Glomerular endothelial cell (primary cell): Measurements from ENCODE around the gene FUBP1. TPM values are rescaled to one million over a fixed set of nuclear protein-coding genes. Genes with fewer than 3 reads are reported as not detected.
"Not testable (repeated sequence)": the region's sequence is repeated elsewhere in the genome, so short reads cannot be mapped to it uniquely, and the experiment has no call there.

Source experiments
- DNase-seq: peaks from one replicate; pipeline ENCODE4 v3.0.0-alpha.2; 2011; ENCODE audit warnings: low read depth, low spot score; ENCODE audit errors: extremely low read depth
- total RNA-seq: library from RNA; depleted of rRNA; stranded (reverse); fragments of >200 nt; gene quantifications from 2 replicates; pipeline ENCODE4 v1.2.3, GENCODE V29; 2015

The FUBP1 gene
- total RNA-seq, 1 donor from 2014 or later: 108 TPM

- DNase-seq: no peak
Observed at GRCh38 chr1:77989744-77990143, 10.9 kb upstream of the FUBP1 start.

- DNase-seq: no peak
Observed at GRCh38 chr1:77987919-77988318, 9.0 kb upstream of the FUBP1 start.

GRCh38 chr1:77986810-77987209, 7.9 kb upstream of the FUBP1 start:
- DNase-seq: no peak

- no peak for DNase-seq
Observed at GRCh38 chr1:77984629-77985028, 5.8 kb upstream of the FUBP1 start.

GRCh38 chr1:77983997-77984355, 5.1 kb upstream of the FUBP1 start:
- DNase-seq: no peak

GRCh38 chr1:77983352-77983996, 4.6 kb upstream of the FUBP1 start:
- DNase-seq: not testable (repeated sequence)

- peak; percentile 67 for DNase-seq
Observed at GRCh38 chr1:77978293-77978968, 441 bp downstream of the FUBP1 start.

- no peak for DNase-seq
Observed at GRCh38 chr1:77977989-77978292, 931 bp downstream of the FUBP1 start.

GRCh38 chr1:77976433-77977076, 2.3 kb downstream of the FUBP1 start:
- no peak for DNase-seq

- DNase-seq: no peak
Observed at GRCh38 chr1:77975907-77976306, 3.0 kb downstream of the FUBP1 start.

- no peak for DNase-seq
Observed at GRCh38 chr1:77975386-77975785, 3.5 kb downstream of the FUBP1 start.

- no peak for DNase-seq
Observed at GRCh38 chr1:77972080-77972479, 6.8 kb downstream of the FUBP1 start.

- no peak for DNase-seq
Observed at GRCh38 chr1:77970192-77970591, 8.7 kb downstream of the FUBP1 start.

- DNase-seq: no peak
Observed at GRCh38 chr1:77966291-77966690, 12.6 kb downstream of the FUBP1 start.

- DNase-seq: no peak
Observed at GRCh38 chr1:77961392-77961791, 17.5 kb downstream of the FUBP1 start.

GRCh38 chr1:77958850-77959249, 20.0 kb downstream of the FUBP1 start:
- no peak for DNase-seq

GRCh38 chr1:77958391-77958790, 20.5 kb downstream of the FUBP1 start:
- no peak for DNase-seq

- no peak for DNase-seq
Observed at GRCh38 chr1:77956464-77956863, 22.4 kb downstream of the FUBP1 start.

GRCh38 chr1:77955709-77956108, 23.2 kb downstream of the FUBP1 start:
- DNase-seq: no peak

GRCh38 chr1:77954521-77954920, 24.4 kb downstream of the FUBP1 start:
- DNase-seq: no peak

GRCh38 chr1:77953907-77954306, 25.0 kb downstream of the FUBP1 start:
- no peak for DNase-seq

GRCh38 chr1:77951328-77951727, 27.5 kb downstream of the FUBP1 start:
- DNase-seq: no peak
